Raji (cell line): ENCODE results near the gene MMUT.

Experiments
- POLR2A ChIP-seq: IDR thresholded peaks from 2 replicates; pipeline ENCODE4 v1.6.1; 2011; ENCODE audit warnings: low read depth, low read length, control low read depth; ENCODE audit not compliant: insufficient read depth

Gene MMUT

GRCh38 chr6:49454787-49455709 lies 8.0 kb downstream of the MMUT start:
- no peak for TF ChIP-seq POLR2A

GRCh38 chr6:49453221-49453620 lies 9.8 kb downstream of the MMUT start:
- no peak for TF ChIP-seq POLR2A

DNA sequence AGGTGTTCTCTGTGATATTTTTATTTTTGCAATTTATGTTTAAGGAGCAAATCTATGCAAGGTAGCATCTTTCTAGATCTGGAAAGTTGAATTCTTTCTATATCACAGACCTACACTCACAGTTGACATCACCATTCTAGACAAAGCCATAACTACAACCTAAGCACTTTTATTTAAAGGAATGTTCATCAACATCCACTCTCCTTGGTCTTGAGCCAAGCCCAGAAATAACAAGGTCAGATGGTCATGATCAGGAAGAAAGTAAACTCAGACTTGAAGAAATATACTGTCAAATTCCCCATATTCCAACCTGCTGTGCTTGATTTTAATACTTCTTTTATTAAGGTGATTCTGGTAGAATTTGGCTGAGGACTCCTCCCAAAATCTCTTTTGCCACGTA lies 32.2 kb downstream of the MMUT start:
- no peak for TF ChIP-seq POLR2A

DNA sequence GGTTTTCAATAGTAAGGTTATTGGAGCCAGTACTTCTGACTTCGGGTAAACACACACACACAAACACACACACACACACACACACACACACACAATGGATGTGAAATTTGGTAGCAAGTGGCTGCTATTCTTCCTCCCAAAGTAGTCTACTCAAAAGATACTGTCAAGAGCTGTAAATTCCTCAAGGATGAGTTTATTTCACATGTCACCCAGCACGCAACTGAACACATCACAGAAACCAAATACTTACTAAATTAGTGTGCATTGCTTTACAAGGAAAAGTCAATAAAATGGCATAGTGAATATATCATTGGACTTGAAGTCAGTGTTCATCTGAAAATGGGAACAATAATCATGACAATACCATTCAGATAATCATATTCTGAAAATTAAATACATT lies 32.9 kb downstream of the MMUT start:
- TF ChIP-seq POLR2A, result no peak

DNA sequence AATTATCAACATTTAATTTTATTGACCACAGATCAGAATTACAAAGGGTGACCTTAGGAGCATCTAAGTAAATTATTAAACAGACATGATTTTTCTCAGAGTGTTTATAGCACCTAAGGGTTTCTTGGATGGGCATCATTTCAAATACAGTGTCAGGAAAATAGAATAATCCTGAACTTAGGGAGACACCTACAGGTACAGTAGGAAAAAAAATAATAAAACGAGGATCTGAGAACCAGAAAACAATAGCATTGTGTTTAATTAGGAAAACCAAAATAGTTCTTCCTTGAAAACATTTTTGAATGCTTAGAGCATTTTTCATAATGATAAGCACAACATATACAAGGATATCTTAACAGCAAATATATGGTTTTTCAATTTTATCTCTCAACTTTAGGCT lies 39.2 kb downstream of the MMUT start:
- TF ChIP-seq POLR2A, result no peak

GRCh38 chr6:49416195-49416594 lies 46.9 kb downstream of the MMUT start:
- no peak for TF ChIP-seq POLR2A

GRCh38 chr6:49415358-49415757 lies 47.7 kb downstream of the MMUT start:
- TF ChIP-seq POLR2A, result no peak

GRCh38 chr6:49410564-49410963 lies 52.5 kb downstream of the MMUT start:
- no peak for TF ChIP-seq POLR2A

DNA sequence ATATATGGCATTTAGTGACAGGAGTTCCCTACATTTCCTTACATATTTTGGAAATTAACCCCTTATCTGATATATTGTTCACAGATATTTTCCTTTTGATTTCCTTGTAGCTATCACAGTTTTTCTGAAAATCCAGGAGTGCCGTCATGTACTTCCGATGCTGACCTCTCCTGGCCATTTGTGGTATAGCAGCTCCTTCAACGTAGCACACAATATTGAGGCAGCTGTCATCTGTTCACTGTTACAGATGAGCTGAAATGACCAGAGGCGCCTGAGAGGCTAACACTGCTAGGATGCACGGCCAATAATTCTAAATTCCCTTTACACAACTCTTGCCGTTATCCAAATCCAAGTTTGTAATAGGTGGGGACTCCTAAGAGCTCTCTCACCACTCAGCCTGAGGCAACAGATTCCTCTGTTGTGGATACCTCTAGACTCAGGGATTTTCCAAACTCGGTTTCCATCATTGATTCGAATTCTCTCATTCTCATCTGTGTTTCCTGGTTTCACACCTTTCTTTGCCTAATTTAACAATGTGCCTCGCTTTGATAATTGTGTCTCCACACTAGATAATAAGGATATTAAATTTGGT lies 53.0 kb downstream of the MMUT start:
- TF ChIP-seq POLR2A, result no peak

DNA sequence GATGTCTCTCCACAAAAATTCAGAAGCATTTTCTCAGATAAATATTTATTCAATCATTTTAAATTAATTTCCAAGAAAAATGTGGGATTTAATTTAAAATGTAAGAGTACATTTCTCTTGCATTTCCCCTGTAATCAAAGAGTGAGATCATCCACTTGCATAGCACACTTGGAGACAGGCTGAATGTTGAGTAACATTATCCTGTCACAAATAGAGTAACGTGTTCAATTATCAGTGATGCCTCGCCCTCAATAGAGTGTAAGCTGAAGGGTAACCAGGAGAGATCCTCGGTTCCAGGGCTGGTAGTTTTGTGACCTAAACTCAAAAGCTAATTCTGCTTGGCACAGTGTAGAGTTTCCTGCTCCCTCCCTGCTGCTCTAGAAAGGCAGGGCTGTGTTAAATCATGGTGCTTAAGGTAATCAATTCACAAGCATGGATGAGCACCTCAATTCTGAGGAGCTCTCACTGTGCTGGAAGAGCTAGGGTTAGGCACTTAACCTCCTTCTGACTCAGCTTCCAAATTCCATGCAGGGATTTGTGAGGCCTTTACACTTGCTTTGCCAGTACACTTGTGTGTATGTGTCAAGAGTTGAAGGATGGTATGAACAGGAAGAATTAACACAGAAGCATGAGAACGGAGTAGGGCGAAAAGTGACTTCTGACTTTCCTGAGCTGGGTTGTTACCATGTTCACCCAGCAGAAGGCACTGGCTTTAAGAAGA lies 56.6 kb downstream of the MMUT start:
- no peak for TF ChIP-seq POLR2A

GRCh38 chr6:49401063-49401462 lies 62.0 kb downstream of the MMUT start:
- TF ChIP-seq POLR2A, result no peak

DNA sequence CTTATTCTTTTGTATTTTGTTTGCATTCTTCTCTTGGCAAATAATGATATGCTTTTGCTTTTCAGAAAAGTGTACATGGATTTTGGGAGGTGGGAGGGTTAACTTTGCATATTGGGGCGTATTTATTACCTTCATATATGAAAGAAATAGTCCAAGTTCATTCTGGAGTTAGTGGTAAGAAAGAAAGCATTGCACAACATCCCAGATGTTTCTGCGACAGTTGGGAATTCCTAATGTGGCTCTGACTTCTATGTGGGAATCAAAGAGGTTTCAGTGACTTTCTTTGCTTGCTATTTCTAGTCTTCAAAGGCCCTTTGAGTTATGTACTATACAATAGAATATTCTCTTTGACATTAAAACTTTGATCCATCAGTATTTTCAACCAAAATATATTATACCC lies 78.1 kb downstream of the MMUT start:
- no peak for TF ChIP-seq POLR2A
